Ovary (tissue), 3 donors: ENCODE data around the gene FGD5.

Source experiments
- EP300 ChIP-seq: sonication (generic); formaldehyde crosslinking; IDR thresholded peaks from one replicate; pipeline ENCODE4 v1.6.1; 2017; ENCODE audit warnings: antibody characterized with exemption
- POLR2A ChIP-seq: fragments of 450-650 bp; IDR thresholded peaks from one replicate; pipeline ENCODE4 v1.6.1; 2017; ENCODE audit warnings: antibody characterized with exemption, mild to moderate bottlenecking, moderate library complexity
- TF ChIP-seq, protein P1 (sequence below), 3 donors: fragments of 450-650 bp in 2 of 3; fragments of 200-600 bp in 1 of 3; IDR thresholded peaks; one replicate each; pipeline versions ENCODE4 v1.5.1 to v1.8.0; 2016 to 2022; ENCODE audit warnings: antibody characterized with exemption in 3 of 3, mild to moderate bottlenecking in 1 of 3
- donor health status: DM: no; HTN: no; CAD: no.

DNA sequence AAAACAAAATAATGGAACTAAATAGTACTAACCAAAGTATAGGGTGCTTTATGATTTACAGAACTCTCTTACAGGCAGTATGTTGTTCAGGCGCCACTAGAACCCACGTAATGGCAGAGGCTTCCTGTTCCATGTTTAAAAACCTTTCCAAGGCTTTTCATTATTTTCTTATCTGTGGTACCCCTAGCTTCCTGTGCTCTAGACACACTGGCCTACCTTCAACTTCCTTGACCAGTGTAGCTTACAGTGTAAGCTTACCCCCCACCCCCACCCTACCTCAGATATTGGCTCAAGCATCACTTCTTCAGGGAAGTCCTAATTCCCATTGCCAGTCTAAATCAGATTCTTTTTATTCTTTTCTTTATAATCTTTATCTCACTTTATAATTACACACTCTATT, 131.5 kb downstream of the FGD5 start:
- TF ChIP-seq, protein P1, sequence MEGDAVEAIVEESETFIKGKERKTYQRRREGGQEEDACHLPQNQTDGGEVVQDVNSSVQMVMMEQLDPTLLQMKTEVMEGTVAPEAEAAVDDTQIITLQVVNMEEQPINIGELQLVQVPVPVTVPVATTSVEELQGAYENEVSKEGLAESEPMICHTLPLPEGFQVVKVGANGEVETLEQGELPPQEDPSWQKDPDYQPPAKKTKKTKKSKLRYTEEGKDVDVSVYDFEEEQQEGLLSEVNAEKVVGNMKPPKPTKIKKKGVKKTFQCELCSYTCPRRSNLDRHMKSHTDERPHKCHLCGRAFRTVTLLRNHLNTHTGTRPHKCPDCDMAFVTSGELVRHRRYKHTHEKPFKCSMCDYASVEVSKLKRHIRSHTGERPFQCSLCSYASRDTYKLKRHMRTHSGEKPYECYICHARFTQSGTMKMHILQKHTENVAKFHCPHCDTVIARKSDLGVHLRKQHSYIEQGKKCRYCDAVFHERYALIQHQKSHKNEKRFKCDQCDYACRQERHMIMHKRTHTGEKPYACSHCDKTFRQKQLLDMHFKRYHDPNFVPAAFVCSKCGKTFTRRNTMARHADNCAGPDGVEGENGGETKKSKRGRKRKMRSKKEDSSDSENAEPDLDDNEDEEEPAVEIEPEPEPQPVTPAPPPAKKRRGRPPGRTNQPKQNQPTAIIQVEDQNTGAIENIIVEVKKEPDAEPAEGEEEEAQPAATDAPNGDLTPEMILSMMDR (IDR thresholded peaks at IDR 0.05), result no peak
- TF ChIP-seq POLR2A (no peak), EP300 (no peak)
